Hair follicle dermal papilla cell (primary cell): ENCODE results near the gene P2RY10. TPM values are rescaled to one million over a fixed set of nuclear protein-coding genes. Genes with fewer than 3 reads are reported as not detected.

Experiments used
- total RNA-seq: library from RNA; depleted of rRNA; stranded (reverse); fragments of >200 nt; gene quantifications from 2 replicates; pipeline ENCODE4 v1.2.3, GENCODE V29; 2012

The P2RY10 gene
- not detected in 2 replicates for total RNA-seq

GRCh38 chrX:78945186-78945912 lies at the start of gene P2RY10:
Gene P2RY10, plus strand, starts transcription at chrX:78945391. Its CDS starts 15,130 bp downstream, at chrX:78960521.

Other genes with a start within 250 kb of the P2RY10 start
- 2.4 and 4.7 TPM in 2 replicates for gene LPAR4, start 197.7 kb upstream of the P2RY10 start, total RNA-seq
- not detected in 2 replicates for gene GPR174, start 199.3 kb downstream of the P2RY10 start, total RNA-seq